H1 (cell line): Measurements from ENCODE around the gene COQ8A.

Experiments
- POLR2A ChIP-seq, 2 experiments: IDR thresholded peaks; 1 replicate in 1 of 2; 2 replicates in 1 of 2; pipeline ENCODE4 v1.6.1; 2011; ENCODE audit warnings: low read depth in 2 of 2, low read length in 2 of 2, mild to moderate bottlenecking in 2 of 2; ENCODE audit errors: control extremely low read depth in 1 of 2
- SIN3A ChIP-seq, 2 experiments: IDR thresholded peaks in 1 of 2; conservative IDR thresholded peaks in 1 of 2; 2 replicates each; pipeline ENCODE4 v1.6.1; 2011 to 2012; ENCODE audit warnings: low read length in 2 of 2, improper control_type of control experiment in 1 of 2, low read depth in 1 of 2, mild to moderate bottlenecking in 1 of 2

DNA sequence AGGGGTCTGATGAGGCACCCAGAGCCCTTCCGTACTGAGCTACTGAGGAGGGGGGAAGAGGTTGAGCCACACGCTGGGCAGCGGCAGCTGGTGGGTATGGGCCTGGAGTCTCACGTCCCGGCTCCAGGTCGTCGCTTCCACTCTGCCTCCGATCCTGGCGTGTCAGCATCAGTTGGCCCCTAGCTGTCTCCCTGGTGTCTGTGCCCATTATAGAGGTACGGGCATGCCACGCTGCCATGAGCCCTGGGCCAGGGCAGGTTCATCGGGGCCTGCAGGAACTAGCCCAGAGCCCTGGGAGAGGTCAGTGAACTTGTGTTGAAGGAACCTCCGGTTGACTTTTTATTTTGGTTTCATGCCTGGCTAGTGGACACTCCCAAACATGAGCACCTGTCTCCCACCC, 18.2 kb downstream of the COQ8A start:
- TF ChIP-seq SIN3A (conservative IDR thresholded peaks at IDR 0.05 in 1 of 2, IDR thresholded peaks at IDR 0.05 in 1 of 2; ENCODE audit: low read depth in 1 of 2, low read length in 2 of 2) = no peak
- TF ChIP-seq POLR2A (IDR thresholded peaks at IDR 0.05; ENCODE audit: control extremely low read depth in 1 of 2, low read depth in 2 of 2, low read length in 2 of 2) = no peak
